HG03432 (cell line): Measurements from ENCODE around the gene GRK5.
"Not testable (repeated sequence)": the region's sequence is repeated elsewhere in the genome, so short reads cannot be mapped to it uniquely, and the experiment has no call there.

Source experiments
- ATAC-seq: cut with Tn5 transposase; IDR thresholded peaks from one replicate; pipeline ENCODE4 v1.9.1; 2021; ENCODE audit warnings: mild to moderate bottlenecking, moderate library complexity; ENCODE audit not compliant: unreplicated experiment

Gene GRK5

DNA sequence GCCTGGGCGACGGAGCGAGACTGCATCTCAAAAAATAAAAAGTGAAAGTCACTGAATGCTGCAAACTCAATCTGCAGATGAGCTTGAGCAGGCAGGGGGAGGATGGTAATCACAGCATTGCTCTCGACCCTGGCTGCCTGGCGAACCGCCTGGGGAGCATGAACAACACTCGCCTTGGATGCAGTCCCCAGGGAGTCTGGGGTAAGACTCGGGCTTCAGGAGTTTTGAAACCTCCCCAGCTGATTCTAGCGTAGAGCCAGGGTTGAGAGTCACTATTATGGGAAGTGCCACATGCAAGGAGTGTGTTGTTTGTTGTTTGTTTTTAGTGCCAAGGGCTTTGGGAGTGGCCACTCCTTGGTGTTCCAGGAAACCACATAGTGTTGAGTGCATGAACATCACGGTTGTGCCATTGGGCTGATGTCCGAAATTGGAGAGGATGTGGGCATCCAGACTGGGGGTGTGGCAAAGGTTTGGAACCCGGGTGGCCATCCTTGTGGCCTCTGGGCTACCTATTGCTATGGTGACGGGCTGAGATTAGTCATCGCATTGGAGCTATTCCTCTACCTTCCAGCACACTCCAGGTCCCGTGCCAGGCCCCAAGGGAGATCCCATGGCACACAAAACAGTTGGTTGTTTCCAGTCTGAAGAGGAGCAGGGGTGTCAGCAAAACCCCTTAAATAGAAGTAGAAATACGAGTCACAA is 242.5 kb downstream of the GRK5 start:
- no peak for ATAC-seq

DNA sequence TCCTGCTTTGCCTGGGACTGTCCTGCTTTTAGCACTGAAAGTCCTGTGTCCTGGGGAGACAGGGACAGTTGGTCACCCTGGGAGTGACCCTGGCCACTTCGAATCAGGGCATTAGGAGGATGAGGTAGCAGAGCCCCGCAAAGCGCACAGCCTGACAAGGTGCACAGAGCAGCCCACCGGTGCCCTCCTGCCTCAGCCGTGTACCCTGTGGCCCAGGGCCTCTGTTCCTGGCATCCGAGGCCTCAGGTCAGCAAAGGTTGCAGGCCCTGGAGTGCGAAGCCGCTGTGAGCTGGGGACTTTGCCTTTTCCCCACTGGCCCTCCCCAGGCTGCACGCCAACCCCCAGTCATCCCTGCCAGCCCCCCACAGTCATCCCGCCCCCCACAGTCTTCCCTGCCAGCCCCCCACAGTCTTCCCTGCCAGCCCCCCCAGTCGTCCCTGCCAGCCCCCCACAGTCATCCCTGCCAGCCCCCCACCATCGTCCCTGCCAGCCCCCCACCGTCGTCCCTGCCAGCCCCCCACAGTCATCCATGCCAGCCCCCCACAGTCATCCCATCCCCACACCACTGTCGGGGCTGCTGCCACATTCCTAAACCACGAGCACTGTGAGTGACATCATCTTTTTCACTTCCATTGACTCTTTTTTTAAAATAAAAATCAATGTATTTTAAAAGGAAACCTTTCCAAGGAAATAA is 243.4 kb downstream of the GRK5 start:
- ATAC-seq = no peak

DNA sequence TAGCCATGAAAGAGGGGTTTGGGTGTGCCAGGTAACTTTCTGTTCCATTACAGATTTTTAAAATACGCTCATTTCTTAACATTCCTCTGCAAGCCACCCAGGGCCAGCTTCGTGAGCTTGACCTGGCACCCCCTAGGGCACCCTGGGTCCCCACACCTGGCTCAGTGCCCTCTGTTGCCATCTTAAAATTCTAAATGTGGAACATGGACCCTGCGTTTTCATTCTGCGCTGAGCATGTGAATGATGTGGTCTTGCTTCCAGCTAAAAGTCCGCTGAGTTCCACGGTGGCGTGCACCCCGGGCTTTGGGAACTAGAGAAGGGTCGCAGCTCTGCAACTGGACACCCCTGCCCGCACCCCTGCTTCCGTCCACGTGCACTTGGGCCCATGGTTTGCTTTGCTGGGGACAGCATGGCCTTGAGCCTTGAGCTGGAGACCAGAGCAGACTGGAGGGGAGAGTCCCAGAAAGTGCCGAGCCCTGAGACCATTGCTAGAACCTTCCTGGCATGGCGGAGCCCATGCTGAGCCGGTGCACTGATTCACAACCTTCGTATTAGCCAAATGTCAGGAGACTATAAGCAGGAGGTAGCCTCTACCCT is 244.0 kb downstream of the GRK5 start:
- no peak for ATAC-seq

DNA sequence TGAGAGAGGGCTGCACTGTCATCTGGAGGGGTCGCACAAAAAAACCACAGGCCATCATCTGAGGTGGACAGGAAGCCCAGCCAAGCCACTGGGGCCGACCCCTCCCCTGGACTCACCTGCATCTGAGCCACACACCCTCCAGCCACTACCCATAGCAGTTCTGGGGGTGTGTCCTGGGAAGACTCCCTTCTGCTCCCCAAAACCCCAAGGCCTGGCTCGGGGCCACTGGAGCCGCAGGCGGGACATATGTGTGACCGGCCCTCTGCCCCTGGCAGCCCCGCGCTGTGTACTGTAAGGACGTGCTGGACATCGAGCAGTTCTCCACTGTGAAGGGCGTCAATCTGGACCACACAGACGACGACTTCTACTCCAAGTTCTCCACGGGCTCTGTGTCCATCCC is 245.0 kb downstream of the GRK5 start:
- ATAC-seq = no peak

DNA sequence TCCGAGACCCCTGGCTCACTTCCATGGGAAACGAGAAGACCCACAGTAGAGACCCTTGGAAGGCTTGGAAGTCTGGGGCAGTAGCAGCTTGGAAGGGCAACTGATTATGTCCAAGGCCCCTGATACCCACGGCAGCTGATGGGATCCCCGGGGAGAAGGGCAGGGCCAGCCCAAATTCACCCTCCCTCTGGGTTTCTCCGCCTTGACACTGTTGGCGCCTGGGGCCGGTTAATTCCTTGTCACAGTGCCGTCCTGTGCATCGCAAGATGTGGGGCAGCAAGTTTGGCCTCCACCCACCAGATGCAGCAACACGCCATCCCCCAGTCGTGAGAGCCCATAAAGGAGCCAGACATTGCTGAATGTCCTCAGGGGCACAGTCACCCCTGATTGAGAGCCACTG is 245.9 kb downstream of the GRK5 start:
- ATAC-seq = no peak

DNA sequence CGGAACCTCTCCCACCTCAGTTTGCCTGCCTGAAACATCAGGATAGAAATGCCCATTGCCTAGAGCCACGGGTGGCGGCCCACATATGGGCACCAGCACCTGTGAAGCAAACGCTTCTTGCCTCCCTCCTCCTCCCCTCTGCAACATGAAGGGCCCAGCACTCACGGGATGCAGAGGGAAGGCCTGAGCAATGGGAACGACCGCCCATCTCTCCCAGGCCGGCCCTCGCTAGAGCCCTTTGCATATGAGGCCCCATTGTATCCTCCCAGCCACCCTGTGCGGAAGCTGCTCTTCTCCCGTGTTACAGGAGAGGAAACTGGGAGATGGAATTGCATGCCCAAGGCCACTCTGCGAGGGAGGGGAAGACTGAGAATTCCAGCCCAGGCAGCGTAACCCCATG is 246.9 kb downstream of the GRK5 start:
- no peak for ATAC-seq

DNA sequence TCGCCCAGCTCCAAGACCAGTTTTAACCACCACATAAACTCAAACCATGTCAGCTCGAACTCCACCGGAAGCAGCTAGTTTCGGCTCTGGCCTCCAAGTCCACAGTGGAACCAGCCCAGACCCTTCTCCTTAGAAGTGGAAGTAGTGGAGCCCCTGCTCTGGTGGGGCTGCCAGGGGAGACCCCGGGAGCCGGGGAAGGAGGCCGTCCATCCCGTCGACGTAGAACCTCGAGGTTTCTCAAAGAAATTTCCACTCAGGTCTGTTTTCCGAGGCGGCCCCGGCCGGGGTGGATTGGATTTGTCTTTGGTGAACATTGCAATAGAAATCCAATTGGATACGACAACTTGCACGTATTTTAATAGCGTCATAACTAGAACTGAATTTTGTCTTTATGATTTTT is 247.6 kb downstream of the GRK5 start:
- ATAC-seq = no peak

DNA sequence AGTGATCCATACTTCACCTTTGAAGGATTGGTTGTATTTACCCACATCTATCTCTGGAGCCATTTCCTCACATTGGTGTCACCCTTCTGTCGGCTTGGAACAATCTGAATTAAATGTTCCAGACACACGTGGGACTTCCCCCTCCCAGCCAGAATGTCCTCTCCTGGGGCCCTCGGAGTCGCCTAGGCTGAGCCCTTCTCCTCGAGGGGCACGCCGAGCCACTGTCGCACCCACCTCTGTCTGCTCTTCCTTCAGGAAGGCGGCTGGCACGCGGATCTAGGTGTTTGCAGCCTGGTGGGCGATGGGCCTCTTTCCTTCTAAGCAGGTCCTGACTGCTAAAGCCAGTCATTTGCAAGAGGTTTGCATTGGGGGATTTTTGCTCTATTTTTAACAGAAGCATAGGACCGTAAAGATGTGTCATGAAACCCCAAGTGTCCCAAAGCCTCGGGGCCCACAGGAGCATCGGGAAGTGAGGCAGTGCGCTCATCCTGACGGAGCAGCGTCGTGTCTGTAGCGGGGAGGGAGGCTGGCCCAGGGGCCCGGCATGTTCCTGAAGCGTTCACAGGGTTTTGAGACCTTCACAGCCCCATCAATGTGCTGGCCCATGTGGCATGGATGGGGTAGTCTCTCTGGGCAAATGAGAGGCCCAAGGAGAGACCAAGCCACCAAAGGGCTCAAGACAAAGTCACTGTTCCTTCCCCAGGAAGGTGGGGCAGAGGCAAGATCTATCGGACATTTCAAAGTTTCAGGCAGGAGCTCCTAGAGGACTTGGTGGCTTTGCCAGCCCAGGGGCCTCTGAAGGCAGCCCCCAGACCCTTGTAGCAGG is 248.5 kb downstream of the GRK5 start:
- ATAC-seq = no peak

DNA sequence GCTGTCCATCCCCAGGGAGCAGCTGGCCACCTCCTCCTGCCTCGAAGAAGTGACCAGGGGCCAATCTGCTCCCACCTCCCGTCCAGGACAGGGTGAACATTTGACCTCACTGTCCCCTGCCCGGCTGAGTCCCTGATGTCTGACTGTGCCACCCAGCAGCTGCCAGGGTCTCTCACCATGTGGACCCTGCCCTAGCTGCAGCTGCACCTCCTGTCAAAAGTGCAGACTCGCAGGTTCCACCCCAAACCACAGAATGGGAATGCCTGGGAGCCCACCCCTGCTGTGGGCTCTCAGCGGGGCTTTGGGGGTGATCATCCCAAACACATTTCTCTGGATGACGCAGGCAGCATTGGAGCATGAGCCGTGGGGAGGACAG is 249.1 kb downstream of the GRK5 start:
- ATAC-seq = no peak

DNA sequence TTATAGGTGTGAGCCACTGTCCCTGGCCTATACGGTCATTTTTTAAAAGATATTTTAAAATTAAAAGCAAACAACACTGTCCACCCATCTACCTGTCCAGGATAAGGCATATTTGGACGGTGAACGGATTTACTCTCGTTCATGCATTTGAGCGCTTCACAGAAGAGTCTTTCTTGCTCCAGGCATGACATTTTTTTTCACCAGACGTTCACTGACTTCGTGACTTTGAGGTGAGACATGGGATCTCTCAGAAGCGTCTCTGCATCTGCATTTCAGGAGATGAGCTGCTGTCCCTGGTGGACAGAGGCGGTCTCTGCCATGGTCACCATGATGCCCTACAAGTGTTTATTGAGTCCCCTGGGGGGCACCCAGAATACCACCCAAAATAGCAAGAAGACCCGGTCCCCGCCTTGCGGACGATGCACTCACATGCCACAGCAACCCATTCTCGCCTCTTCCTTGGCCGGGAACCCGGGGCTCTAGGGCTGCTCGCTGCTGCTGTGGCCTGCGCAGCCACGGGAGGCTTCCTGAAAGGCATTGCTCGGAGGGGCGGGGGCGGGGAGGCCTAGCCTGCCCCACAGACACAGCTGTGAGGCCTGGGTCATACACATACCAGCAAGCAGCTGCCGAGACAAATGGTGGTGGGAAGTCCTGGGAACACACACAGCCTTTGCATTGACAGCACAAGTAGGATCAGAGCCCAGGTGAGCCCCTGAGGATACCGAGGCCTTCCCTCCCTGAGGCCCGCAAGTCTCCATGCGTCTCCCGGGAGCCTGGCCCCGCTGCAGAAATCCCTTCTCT is 250.8 kb downstream of the GRK5 start:
- no peak for ATAC-seq

DNA sequence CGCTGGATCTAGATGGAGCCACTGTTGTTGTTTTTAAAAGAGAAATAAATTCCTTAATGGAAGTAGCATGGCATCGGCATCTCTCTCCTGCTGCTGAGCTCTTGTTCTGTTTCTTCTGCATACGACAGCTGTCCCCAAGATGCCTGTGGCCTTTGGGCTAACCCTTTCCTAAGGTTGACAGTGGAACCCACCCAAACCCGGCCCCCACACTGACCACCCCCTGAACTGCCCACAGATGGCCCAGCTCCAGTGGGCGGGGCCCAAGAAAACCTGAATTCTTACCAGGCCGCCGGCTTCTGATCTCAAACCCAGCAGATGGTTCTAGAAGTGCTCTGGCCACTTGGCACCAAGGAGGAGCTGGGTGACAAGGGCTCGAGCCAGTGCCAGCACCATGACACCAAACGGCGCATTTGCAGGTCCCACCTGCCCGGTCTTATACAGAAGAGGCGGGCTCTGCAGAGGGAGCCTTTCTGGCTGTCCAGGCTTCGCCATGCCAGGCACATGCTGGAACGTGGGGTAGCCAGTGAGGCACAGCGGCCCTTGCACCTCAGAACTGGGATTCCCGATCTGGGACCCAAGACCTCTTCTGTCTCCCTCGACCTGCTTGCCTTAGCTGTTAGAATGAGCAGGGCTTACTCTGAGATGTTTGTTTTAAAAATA is 252.4 kb downstream of the GRK5 start:
- ATAC-seq = no peak

DNA sequence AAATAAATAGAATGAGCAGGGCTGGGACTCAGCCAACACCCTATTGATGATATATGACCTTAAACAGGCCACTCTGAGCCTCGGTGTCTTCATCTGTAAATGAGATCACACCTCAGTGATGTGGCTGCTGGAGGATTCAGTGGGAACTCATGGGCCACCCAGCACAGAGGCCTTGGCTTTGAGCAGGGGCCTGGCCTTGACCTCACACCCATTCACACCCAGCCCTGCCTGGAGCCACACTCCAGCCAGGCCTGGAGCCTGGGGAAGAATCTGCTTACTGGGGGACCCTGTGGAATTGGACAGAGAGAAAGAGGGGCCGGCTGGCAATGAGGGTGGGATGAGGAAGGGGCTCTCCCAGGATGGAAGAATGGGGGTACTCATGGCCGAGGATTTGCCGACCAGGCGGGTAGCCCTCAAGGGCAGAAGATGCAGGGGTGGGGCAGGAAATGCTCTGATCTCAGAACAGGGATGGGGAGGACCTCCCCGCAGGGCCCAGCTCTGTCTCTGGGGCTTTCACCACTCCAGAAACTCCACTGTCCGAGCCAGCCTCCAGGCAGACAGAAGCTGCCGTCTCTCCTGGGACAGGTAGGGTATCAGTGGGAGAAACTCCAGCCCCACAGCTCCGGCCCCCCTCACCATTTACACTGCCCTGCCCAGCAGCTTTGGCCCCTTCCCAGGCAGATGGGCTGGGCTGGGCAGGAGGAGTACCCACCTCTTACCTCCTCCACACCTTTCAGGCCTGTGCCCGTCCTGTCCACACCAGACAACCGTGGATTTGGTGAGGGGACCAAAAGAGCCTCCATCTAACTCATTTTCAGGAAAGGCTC is 253.2 kb downstream of the GRK5 start:
- no peak for ATAC-seq

DNA sequence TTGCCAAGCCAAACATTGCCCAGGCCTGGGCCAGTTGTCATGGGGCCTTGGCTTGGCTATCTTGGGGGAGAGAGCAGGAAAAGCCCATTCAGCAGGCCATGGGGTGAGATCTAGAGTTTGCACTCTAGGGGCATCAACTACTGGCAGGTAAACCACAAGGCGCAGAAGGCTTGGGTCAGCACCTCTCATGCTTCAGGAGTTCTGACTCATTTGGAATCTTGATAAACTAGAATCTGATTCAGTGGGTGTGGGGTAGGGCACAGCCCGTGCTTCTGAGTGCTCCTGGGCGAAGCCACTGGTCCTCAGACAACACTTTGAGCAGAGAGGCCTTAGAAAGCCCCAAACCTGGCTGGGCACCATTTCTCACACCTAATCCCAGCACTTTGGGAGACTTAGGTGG is 254.0 kb downstream of the GRK5 start:
- ATAC-seq = peak; percentile 75

DNA sequence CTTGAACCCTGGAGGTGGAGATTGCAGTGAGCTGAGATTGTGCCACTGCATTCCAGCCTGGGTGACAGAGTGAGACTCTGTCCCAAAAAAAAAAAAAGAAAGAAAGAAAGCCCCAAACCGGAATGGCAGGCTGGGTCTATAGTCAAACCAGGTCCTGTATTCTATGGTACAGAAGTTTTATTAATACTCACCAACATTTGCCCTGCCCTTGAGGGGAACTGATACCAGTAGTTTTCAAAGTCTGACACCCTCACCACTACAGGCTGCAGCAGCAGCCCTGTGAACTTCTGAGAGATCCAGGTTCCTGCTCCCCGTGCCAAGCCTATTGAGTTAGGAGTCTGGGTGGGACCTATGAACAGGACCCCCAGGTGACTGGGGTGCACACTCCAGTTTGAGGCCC is 254.6 kb downstream of the GRK5 start:
- peak; percentile 66 for ATAC-seq

DNA sequence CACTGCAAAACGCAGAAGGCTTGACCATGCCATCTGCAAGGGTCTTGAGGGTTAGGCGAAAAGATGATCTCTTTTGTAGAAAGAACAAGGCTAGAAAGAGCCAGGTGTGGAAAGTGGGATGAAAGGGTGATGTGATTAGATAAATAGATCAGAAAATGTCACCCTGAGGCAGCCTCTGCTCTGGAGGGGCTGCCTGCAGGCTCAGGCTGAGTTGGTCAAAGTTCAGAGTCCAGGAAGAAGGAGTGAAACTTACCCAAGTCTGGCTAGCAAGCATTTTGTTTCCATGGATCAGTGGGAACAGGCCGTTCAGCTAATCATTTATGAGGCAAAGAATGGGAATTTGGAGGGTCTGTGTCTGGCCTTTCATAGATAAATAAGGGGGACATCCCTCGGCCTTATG is 255.4 kb downstream of the GRK5 start:
- no peak for ATAC-seq

DNA sequence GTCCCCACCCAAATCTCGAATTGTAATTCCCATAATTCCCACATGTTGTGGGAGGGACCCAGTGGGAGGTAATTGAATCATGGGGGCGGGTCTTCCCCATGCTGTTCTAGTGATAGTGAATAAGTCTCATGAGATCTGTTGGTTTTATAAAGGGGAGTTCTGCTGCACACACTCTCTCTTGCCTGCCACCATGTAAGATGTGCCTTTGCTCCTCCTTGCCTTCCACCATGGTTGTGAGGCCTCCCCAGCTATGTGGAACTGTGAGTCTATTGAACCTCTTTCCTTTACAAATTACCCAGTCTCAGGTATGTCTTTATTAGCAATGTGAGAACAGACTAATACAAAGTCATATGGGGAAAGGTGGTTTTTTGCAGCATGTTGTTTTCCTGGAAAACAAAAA is 255.8 kb downstream of the GRK5 start:
- not testable (repeated sequence) for ATAC-seq

DNA sequence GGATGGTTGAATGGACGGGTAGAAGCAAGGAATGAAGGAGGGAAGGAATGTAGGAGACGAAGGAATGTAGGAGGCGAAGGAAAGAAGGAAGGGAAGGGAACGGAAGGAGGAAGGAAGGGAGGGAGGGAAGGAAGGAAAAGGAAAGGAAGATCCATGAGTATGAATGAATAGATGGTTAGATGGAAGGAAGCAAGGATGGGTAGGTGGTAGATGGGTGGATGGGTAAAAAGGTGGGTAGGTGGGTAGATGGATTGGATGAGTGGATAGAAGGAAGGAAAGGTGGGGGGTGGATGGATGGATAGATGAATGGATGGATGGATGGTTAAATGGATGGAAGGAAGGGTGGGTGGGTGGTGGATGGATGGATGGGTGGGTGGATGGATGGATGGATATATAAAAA is 257.7 kb downstream of the GRK5 start:
- ATAC-seq = no peak

DNA sequence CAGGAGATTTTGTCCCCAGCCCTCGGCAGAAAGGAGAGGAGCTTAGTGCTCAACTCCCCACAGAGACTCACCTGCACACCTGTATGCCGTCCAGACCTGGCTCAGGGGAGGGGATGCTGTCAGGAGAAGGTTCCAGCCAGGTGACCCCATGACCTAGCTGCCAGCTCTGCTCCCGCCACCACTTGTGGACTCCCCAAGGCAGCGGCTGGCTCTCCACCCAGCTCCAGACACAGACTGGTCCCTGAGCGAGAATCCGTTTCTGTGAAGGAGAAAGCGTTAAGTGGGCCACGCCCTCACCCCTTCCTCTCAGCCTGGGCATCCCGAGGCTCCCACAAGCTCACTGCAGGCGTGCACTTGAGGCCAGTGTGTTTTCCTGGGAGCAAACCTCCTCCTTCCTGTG is 258.7 kb downstream of the GRK5 start:
- ATAC-seq = no peak

DNA sequence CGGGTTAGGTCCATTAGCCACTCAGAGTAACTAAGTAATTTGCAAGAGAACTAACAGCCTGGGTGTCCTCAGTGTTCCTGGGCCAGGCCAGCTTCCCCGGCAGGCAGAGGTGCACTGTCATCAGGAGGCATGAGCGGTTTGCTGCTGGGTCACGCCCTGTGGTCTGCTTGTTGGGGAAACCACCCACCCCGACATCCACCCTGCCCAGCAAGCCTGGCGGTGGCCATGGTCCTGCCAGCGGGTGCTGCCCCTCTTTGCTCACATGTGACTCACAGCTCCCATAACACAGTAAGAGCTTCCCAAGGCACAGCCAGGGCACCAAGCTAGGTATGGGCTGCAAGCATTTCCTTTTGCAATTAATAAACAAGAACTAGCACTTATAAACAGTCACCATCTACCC is 259.3 kb downstream of the GRK5 start:
- ATAC-seq = peak; percentile 51
